Thyroid gland (tissue), 4 donors: ENCODE data around the gene ALMS1.

Experiments
- POLR2A ChIP-seq, 2 donors: fragments of 450-650 bp; IDR thresholded peaks; one replicate each; pipeline ENCODE4 v1.6.1; 2017; ENCODE audit warnings: antibody characterized with exemption in 2 of 2, mild to moderate bottlenecking in 2 of 2, moderate library complexity in 1 of 2
- TF ChIP-seq, protein P1 (sequence below), 6 experiments: fragments of 200-600 bp in 3 of 6; fragments of 450-650 bp in 3 of 6; sonication (generic) in 3 of 6; IDR thresholded peaks; one replicate each; pipeline ENCODE4 v1.5.1; 2016 to 2019; ENCODE audit warnings: antibody characterized with exemption in 6 of 6, mild to moderate bottlenecking in 2 of 6, inconsistent platforms in 1 of 6, moderate library complexity in 1 of 6

GRCh38 chr2:73404409-73404808 lies 18.8 kb downstream of the ALMS1 start:
- no peak for TF ChIP-seq POLR2A (IDR thresholded peaks at IDR 0.05)
- TF ChIP-seq, protein P1, sequence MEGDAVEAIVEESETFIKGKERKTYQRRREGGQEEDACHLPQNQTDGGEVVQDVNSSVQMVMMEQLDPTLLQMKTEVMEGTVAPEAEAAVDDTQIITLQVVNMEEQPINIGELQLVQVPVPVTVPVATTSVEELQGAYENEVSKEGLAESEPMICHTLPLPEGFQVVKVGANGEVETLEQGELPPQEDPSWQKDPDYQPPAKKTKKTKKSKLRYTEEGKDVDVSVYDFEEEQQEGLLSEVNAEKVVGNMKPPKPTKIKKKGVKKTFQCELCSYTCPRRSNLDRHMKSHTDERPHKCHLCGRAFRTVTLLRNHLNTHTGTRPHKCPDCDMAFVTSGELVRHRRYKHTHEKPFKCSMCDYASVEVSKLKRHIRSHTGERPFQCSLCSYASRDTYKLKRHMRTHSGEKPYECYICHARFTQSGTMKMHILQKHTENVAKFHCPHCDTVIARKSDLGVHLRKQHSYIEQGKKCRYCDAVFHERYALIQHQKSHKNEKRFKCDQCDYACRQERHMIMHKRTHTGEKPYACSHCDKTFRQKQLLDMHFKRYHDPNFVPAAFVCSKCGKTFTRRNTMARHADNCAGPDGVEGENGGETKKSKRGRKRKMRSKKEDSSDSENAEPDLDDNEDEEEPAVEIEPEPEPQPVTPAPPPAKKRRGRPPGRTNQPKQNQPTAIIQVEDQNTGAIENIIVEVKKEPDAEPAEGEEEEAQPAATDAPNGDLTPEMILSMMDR (IDR thresholded peaks at IDR 0.05) = no peak
